ENCODE results near the gene PIEZO2.

PIEZO2 gene

GRCh38 chr18:11095674-11096293, 53.6 kb downstream of the PIEZO2 start:
- no peak for DNase-seq (ENCODE audit: low read depth in 1 of 2, low spot score in 1 of 2)
- TF ChIP-seq JUND (IDR thresholded peaks at IDR 0.05; ENCODE audit: low read depth) = no peak
- in situ Hi-C loops (cut with HindIII; ENCODE audit: low pct_unique_long_range_greater_than_20kb, low sequenced_read_pairs) = no loop called here

DNA sequence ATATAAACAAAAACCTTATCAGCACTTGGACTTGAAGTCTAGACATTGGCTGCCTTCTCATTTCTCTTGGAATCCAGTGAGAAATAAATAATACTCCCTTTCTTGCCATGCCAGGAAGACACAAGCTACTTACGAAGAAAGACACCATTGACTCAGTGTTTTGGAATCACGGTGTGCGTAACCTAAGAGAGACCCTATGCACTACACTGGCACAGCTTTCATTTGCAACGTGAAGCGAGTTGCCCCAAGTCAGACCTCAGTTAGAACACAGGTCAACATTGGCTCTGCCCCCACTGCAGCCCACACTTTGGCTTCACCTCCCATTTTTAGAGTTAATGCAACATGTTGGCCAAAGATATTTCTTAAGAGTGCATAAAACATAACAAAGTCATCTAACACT, 54.2 kb downstream of the PIEZO2 start:
- no peak for TF ChIP-seq JUND (IDR thresholded peaks at IDR 0.05; ENCODE audit: low read depth)
- DNase-seq (ENCODE audit: low read depth in 1 of 2, low spot score in 1 of 2) = no peak
- in situ Hi-C loops (cut with HindIII; ENCODE audit: low pct_unique_long_range_greater_than_20kb, low sequenced_read_pairs) = no loop called here

DNA sequence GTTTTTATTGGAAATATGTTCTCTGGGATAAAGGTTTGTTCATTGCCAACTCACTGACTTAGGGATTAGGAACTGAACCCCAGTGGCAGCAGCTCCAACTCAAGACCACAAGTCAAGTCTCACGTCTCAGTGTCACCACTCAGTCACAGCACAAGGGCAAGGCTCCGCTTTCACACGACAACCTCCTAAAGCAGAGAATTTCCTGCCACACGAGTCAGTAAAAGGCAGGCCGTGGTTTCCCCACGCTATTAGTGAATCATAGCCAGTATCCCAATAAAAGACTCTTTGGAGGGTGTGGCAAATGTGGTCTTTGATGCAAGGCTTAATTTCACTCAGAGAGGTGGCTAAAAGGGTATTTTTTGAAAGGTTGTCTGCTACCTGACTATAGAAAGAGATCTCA, 57.6 kb downstream of the PIEZO2 start:
- in situ Hi-C loops (cut with HindIII; ENCODE audit: low pct_unique_long_range_greater_than_20kb, low sequenced_read_pairs) = no loop called here
- DNase-seq (ENCODE audit: low read depth in 1 of 2, low spot score in 1 of 2) = no peak
- no peak for TF ChIP-seq JUND (IDR thresholded peaks at IDR 0.05; ENCODE audit: low read depth)

- DNase-seq (ENCODE audit: low read depth in 1 of 2, low spot score in 1 of 2) = no peak
- TF ChIP-seq JUND (IDR thresholded peaks at IDR 0.05; ENCODE audit: low read depth) = no peak
- in situ Hi-C loops (cut with HindIII; ENCODE audit: low pct_unique_long_range_greater_than_20kb, low sequenced_read_pairs) = no loop called here
Measured at GRCh38 chr18:11089931-11090715, 59.2 kb downstream of the PIEZO2 start.

GRCh38 chr18:11081009-11081532, 68.3 kb downstream of the PIEZO2 start:
- in situ Hi-C loops (cut with HindIII; ENCODE audit: low pct_unique_long_range_greater_than_20kb, low sequenced_read_pairs) = no loop called here
- no peak for DNase-seq (ENCODE audit: low read depth in 1 of 2, low spot score in 1 of 2)
- TF ChIP-seq JUND (IDR thresholded peaks at IDR 0.05; ENCODE audit: low read depth) = no peak

- TF ChIP-seq JUND (IDR thresholded peaks at IDR 0.05; ENCODE audit: low read depth) = no peak
- in situ Hi-C loops (cut with HindIII; ENCODE audit: low pct_unique_long_range_greater_than_20kb, low sequenced_read_pairs) = no loop called here
- DNase-seq (ENCODE audit: low read depth in 1 of 2, low spot score in 1 of 2) = no peak
Measured at GRCh38 chr18:11078491-11078890, 70.9 kb downstream of the PIEZO2 start.

- TF ChIP-seq JUND (IDR thresholded peaks at IDR 0.05; ENCODE audit: low read depth) = no peak
- no peak for DNase-seq (ENCODE audit: low read depth in 1 of 2, low spot score in 1 of 2)
- in situ Hi-C loops (cut with HindIII; ENCODE audit: low pct_unique_long_range_greater_than_20kb, low sequenced_read_pairs) = no loop called here
Measured at GRCh38 chr18:11077548-11078187, 71.7 kb downstream of the PIEZO2 start.

DNA sequence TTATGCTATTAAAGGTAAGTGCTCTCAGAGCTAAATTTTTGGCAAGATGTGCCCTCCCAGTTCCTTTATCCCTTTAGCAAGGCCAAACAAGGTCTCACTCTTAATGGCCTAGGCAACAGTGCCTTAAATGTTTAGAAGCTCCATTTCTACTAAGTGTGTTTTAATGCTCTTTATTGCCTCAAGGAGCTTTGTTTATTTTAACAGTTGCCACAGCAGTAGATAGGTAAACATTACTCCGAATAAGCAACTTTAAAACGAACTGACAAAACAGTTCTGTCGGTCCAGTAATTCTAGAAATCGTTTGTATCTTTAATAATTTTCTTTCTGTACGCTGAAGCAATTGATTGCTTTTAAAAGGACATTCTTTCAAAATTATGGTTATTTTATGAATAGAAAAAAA, 74.5 kb downstream of the PIEZO2 start:
- TF ChIP-seq JUND (IDR thresholded peaks at IDR 0.05; ENCODE audit: low read depth) = no peak
- in situ Hi-C loops (cut with HindIII; ENCODE audit: low pct_unique_long_range_greater_than_20kb, low sequenced_read_pairs) = no loop called here
- no peak for DNase-seq (ENCODE audit: low read depth in 1 of 2, low spot score in 1 of 2)

- in situ Hi-C loops (cut with HindIII; ENCODE audit: low pct_unique_long_range_greater_than_20kb, low sequenced_read_pairs) = no loop called here
Measured at GRCh38 chr18:11073971-11074370, 75.4 kb downstream of the PIEZO2 start.

GRCh38 chr18:11072632-11073031, 76.7 kb downstream of the PIEZO2 start:
- no peak for TF ChIP-seq JUND (IDR thresholded peaks at IDR 0.05; ENCODE audit: low read depth)
- in situ Hi-C loops (cut with HindIII; ENCODE audit: low pct_unique_long_range_greater_than_20kb, low sequenced_read_pairs) = no loop called here
- DNase-seq (ENCODE audit: low read depth in 1 of 2, low spot score in 1 of 2) = no peak

More at GRCh38 chr18:11073971-11074370, 75.4 kb downstream of the PIEZO2 start:
- no peak for TF ChIP-seq JUND (IDR thresholded peaks at IDR 0.05; ENCODE audit: low read depth)
- DNase-seq (ENCODE audit: low read depth in 1 of 2, low spot score in 1 of 2) = no peak

- no peak for DNase-seq (ENCODE audit: low read depth in 1 of 2, low spot score in 1 of 2)
- in situ Hi-C loops (cut with HindIII; ENCODE audit: low pct_unique_long_range_greater_than_20kb, low sequenced_read_pairs) = no loop called here
- no peak for TF ChIP-seq JUND (IDR thresholded peaks at IDR 0.05; ENCODE audit: low read depth)
Measured at GRCh38 chr18:11071300-11071699, 78.1 kb downstream of the PIEZO2 start.

DNA sequence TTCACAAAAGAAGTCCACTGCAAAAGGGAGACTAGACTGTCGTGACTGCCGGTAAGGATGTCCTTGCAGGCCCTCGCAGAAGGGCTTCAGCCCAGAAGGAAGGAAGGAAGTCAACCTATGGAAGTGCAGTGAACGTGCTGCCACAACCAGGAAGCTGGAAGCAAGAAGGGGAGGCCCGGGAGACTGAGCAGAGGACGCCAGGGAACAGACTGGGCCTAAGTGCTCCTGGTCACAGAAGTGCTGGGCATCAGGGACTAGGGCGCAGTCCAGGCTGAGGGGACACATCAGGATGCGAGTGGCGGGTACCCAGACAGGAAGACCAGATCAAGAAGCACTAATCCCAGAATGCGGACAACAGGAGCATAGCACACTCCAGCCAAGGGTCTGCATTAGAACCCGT, 78.8 kb downstream of the PIEZO2 start:
- no peak for DNase-seq (ENCODE audit: low read depth in 1 of 2, low spot score in 1 of 2)
- TF ChIP-seq JUND (IDR thresholded peaks at IDR 0.05; ENCODE audit: low read depth) = no peak
- in situ Hi-C loops (cut with HindIII; ENCODE audit: low pct_unique_long_range_greater_than_20kb, low sequenced_read_pairs) = no loop called here

- no peak for DNase-seq (ENCODE audit: low read depth in 1 of 2, low spot score in 1 of 2)
- TF ChIP-seq JUND (IDR thresholded peaks at IDR 0.05; ENCODE audit: low read depth) = no peak
- in situ Hi-C loops (cut with HindIII; ENCODE audit: low pct_unique_long_range_greater_than_20kb, low sequenced_read_pairs) = no loop called here
Measured at GRCh38 chr18:11066038-11066437, 83.3 kb downstream of the PIEZO2 start.
